ENCODE results near the gene VEZT.
"Not testable (repeated sequence)": the region's sequence is repeated elsewhere in the genome, so short reads cannot be mapped to it uniquely, and the experiment has no call there.

Gene VEZT

GRCh38 chr12:95257541-95257940 is 39.9 kb downstream of the VEZT start:
- no peak for DNase-seq (ENCODE audit: low read depth)

GRCh38 chr12:95258151-95258550 is 40.5 kb downstream of the VEZT start:
- DNase-seq (ENCODE audit: low read depth), result peak; percentile 38

GRCh38 chr12:95258803-95259202 is 41.2 kb downstream of the VEZT start:
- DNase-seq (ENCODE audit: low read depth), result no peak

GRCh38 chr12:95259368-95259767 is 41.8 kb downstream of the VEZT start:
- DNase-seq (ENCODE audit: low read depth), result no peak

GRCh38 chr12:95261109-95261508 is 43.5 kb downstream of the VEZT start:
- DNase-seq (ENCODE audit: low read depth), result no peak

GRCh38 chr12:95262808-95263207 is 45.2 kb downstream of the VEZT start:
- no peak for DNase-seq (ENCODE audit: low read depth)

GRCh38 chr12:95265765-95266164 is 48.2 kb downstream of the VEZT start:
- no peak for DNase-seq (ENCODE audit: low read depth)

GRCh38 chr12:95266254-95266653 is 48.6 kb downstream of the VEZT start:
- DNase-seq (ENCODE audit: low read depth), result no peak

- DNase-seq (ENCODE audit: low read depth), result no peak
Measured at GRCh38 chr12:95269892-95270291, 52.3 kb downstream of the VEZT start.

GRCh38 chr12:95271465-95271864 is 53.9 kb downstream of the VEZT start:
- DNase-seq (ENCODE audit: low read depth), result no peak

GRCh38 chr12:95277139-95277538 is 59.5 kb downstream of the VEZT start:
- peak; percentile 60 for DNase-seq (ENCODE audit: low read depth)

- DNase-seq (ENCODE audit: low read depth), result no peak
Measured at GRCh38 chr12:95279856-95280255, 62.2 kb downstream of the VEZT start.

GRCh38 chr12:95282266-95282665 is 64.7 kb downstream of the VEZT start:
- DNase-seq (ENCODE audit: low read depth), result no peak

- no peak for DNase-seq (ENCODE audit: low read depth)
Measured at GRCh38 chr12:95283371-95283770, 65.8 kb downstream of the VEZT start.

GRCh38 chr12:95286713-95287112 is 69.1 kb downstream of the VEZT start:
- no peak for DNase-seq (ENCODE audit: low read depth)

- no peak for DNase-seq (ENCODE audit: low read depth)
Measured at GRCh38 chr12:95291501-95291900, 73.9 kb downstream of the VEZT start.

- DNase-seq (ENCODE audit: low read depth), result no peak
Measured at GRCh38 chr12:95298916-95299315, 81.3 kb downstream of the VEZT start.

- DNase-seq (ENCODE audit: low read depth), result no peak
Measured at GRCh38 chr12:95300286-95300685, 82.7 kb downstream of the VEZT start.

GRCh38 chr12:95303476-95303875 is 85.9 kb downstream of the VEZT start:
- DNase-seq (ENCODE audit: low read depth), result no peak

GRCh38 chr12:95304673-95305198 is 87.1 kb downstream of the VEZT start:
- no peak for DNase-seq (ENCODE audit: low read depth)

GRCh38 chr12:95312656-95313055 is 95.0 kb downstream of the VEZT start:
- no peak for DNase-seq (ENCODE audit: low read depth)

- not testable (repeated sequence) for DNase-seq (ENCODE audit: low read depth)
Measured at GRCh38 chr12:95314756-95315155, 97.1 kb downstream of the VEZT start.

GRCh38 chr12:95316798-95317197 is 99.2 kb downstream of the VEZT start:
- DNase-seq (ENCODE audit: low read depth), result no peak

- peak; percentile 54 for DNase-seq (ENCODE audit: low read depth)
Measured at GRCh38 chr12:95318071-95318545, 100.5 kb downstream of the VEZT start.

All from HS-5 (cell line).